Loucy (cell line): ENCODE data around the gene EPHA7.

Experiments
- H2AFZ ChIP-seq: fragments of 200-600 bp; sonication (generic); 2 replicates; pipeline ENCODE4 v1.6.0; 2016; ENCODE audit warnings: antibody characterized with exemption, mild to moderate bottlenecking, low read length, moderate library complexity
- H3F3A ChIP-seq: fragments of 200-600 bp; 2 replicates; pipeline ENCODE4 v1.6.0; 2016; ENCODE audit warnings: antibody characterized with exemption, low read depth, mild to moderate bottlenecking
- H3K27me3 ChIP-seq: fragments of 200-600 bp; sonication (generic); 2 replicates; pipeline ENCODE4 v1.6.1; 2014; ENCODE audit warnings: low read length, mild to moderate bottlenecking; ENCODE audit not compliant: insufficient read depth, poor library complexity, severe bottlenecking
- H3K36me3 ChIP-seq: fragments of 200-600 bp; sonication (generic); 2 replicates; pipeline ENCODE4 v1.6.1; 2016; ENCODE audit warnings: low read length; ENCODE audit not compliant: insufficient read depth
- H3K4me1 ChIP-seq: fragments of 200-600 bp; sonication (generic); 2 replicates; pipeline ENCODE4 v1.5.1; 2014; ENCODE audit warnings: low read length, mild to moderate bottlenecking; ENCODE audit not compliant: insufficient read depth, poor library complexity, severe bottlenecking
- H3K4me2 ChIP-seq: fragments of 200-600 bp; sonication (generic); 2 replicates; pipeline ENCODE4 v1.6.0; 2014; ENCODE audit warnings: antibody characterized with exemption, low read length, low read depth, mild to moderate bottlenecking; ENCODE audit not compliant: poor library complexity, severe bottlenecking
- H3K4me3 ChIP-seq: fragments of 200-600 bp; sonication (generic); 2 replicates; pipeline ENCODE4 v1.5.1; 2014; ENCODE audit warnings: low read length, mild to moderate bottlenecking, mixed read lengths; ENCODE audit not compliant: poor library complexity, severe bottlenecking
- H3K79me2 ChIP-seq: fragments of 200-600 bp; sonication (generic); 2 replicates; pipeline ENCODE4 v1.6.1; 2014; ENCODE audit warnings: low read length; ENCODE audit not compliant: insufficient read depth
- H3K9ac ChIP-seq: fragments of 200-600 bp; sonication (generic); 2 replicates; pipeline ENCODE4 v1.6.0; 2014; ENCODE audit warnings: mild to moderate bottlenecking, low read depth, low read length, moderate library complexity; ENCODE audit not compliant: poor library complexity, severe bottlenecking
- H3K9me2 ChIP-seq: fragments of 200-600 bp; sonication (generic); replicated peaks from 2 replicates; pipeline ENCODE4 v1.6.1; 2016; ENCODE audit warnings: low read depth, low read length, mixed read lengths
- H3K9me3 ChIP-seq: fragments of 200-600 bp; sonication (generic); 2 replicates; pipeline ENCODE4 v1.6.1; 2014; ENCODE audit warnings: mild to moderate bottlenecking, antibody characterized with exemption, low read length, low read depth; ENCODE audit not compliant: insufficient read depth
- H4K20me1 ChIP-seq: fragments of 200-600 bp; sonication (generic); 2 replicates; pipeline ENCODE4 v1.6.0; 2014; ENCODE audit warnings: antibody characterized with exemption, low read length, mild to moderate bottlenecking; ENCODE audit not compliant: insufficient read depth, poor library complexity, severe bottlenecking
- CTCF ChIP-seq: fragments of 200-600 bp; sonication (generic); conservative IDR thresholded peaks from 2 replicates; pipeline ENCODE4 v1.5.1; 2014; ENCODE audit warnings: mild to moderate bottlenecking, antibody characterized with exemption, low read length
- EZH2phosphoT487 ChIP-seq: fragments of 200-600 bp; IDR thresholded peaks from 2 replicates; pipeline ENCODE4 v1.6.1; 2018; ENCODE audit warnings: antibody characterized with exemption, mild to moderate bottlenecking, moderate library complexity, borderline replicate concordance

EPHA7 gene

GRCh38 chr6:93293872-93294271 lies 125.5 kb downstream of the EPHA7 start:
- no peaks in the 10 kb centered on the region for H3K9me3 ChIP-seq
- H3K9ac ChIP-seq, result no peak overlapping the region
- H2AFZ ChIP-seq, result no peak overlapping the region
- no peaks in the 10 kb centered on the region for H4K20me1 ChIP-seq
- no peaks in the 10 kb centered on the region for H3K36me3 ChIP-seq
- H3F3A ChIP-seq, result no peaks in the 10 kb centered on the region
- no peaks in the 10 kb centered on the region for H3K9me2 ChIP-seq
- no peak overlapping the region for H3K4me3 ChIP-seq
- H3K79me2 ChIP-seq, result no peaks in the 10 kb centered on the region
- H3K27me3 ChIP-seq, result no peaks in the 10 kb centered on the region
- H3K4me1 ChIP-seq, result no peaks in the 10 kb centered on the region
- H3K4me2 ChIP-seq, result no peak overlapping the region
- TF ChIP-seq EZH2phosphoT487, result no peak
- no peak for TF ChIP-seq CTCF

DNA sequence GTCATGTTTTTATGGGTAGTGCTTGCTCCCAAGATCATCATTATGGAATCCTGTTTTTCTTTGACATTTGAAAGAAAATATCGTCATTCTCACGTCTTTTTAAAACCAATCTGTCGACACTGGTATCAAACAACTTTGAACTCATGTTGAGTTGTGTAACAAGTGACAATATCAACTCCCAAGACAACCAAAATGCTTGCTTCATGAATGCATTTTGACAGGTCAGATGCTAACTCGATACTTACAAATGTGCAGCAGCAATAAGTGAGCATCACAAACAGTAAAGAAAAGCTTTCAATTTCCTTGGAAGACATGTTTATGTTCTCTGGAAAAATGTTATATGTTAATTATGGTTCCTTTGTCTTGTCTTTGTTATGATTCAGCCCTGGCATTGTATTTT lies 125.9 kb downstream of the EPHA7 start:
- H3K4me2 ChIP-seq, result no peak overlapping the region
- no peaks in the 10 kb centered on the region for H3K27me3 ChIP-seq
- H2AFZ ChIP-seq, result no peak overlapping the region
- H3K36me3 ChIP-seq, result no peaks in the 10 kb centered on the region
- no peaks in the 10 kb centered on the region for H3F3A ChIP-seq
- no peak overlapping the region for H3K4me3 ChIP-seq
- no peaks in the 10 kb centered on the region for H4K20me1 ChIP-seq
- TF ChIP-seq CTCF, result no peak
- no peak for TF ChIP-seq EZH2phosphoT487
- H3K9me3 ChIP-seq, result no peaks in the 10 kb centered on the region
- H3K9ac ChIP-seq, result no peak overlapping the region
- H3K79me2 ChIP-seq, result no peaks in the 10 kb centered on the region
- no peaks in the 10 kb centered on the region for H3K9me2 ChIP-seq
- no peaks in the 10 kb centered on the region for H3K4me1 ChIP-seq

DNA sequence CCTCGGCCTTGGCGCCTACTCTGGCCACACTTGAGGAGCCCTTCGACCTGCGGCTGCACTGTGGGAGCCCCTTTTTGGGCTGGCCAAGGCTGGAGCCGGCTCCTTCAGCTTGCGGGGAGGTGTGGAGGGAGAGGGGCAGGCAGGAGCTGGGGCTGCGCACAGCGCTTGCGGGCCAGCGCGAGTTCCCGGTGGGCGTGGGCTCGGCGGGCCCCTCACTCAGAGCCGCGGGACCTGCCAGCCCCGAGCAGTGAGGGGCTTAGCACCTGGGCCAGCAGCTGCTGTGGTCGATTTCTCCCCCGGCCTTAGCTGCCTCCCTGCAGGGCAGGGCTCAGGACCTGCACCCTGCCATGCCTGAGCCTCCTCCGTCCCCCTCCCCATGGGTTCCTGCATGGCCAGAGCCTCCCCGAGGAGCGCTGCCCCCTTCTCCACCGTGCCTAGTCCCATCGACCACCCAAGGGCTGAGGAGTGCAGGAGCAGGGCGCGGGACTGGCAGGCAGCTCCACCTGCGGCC lies 136.8 kb downstream of the EPHA7 start:
- H3K4me1 ChIP-seq, result no peaks in the 10 kb centered on the region
- no peaks in the 10 kb centered on the region for H4K20me1 ChIP-seq
- H3K4me3 ChIP-seq, result no peak overlapping the region
- H3K36me3 ChIP-seq, result no peaks in the 10 kb centered on the region
- no peak overlapping the region for H3K4me2 ChIP-seq
- H3K9me3 ChIP-seq, result no peaks in the 10 kb centered on the region
- no peaks in the 10 kb centered on the region for H3K9me2 ChIP-seq
- no peak overlapping the region for H2AFZ ChIP-seq
- no peaks in the 10 kb centered on the region for H3F3A ChIP-seq
- TF ChIP-seq EZH2phosphoT487 (no peak), CTCF (no peak)
- no peaks in the 10 kb centered on the region for H3K27me3 ChIP-seq
- no peak overlapping the region for H3K9ac ChIP-seq
- H3K79me2 ChIP-seq, result no peaks in the 10 kb centered on the region
